HL-60/S4 treated with phorbol 12-myristate 13-acetate at 8.2 ng/mL for 4 days and 3 days (cell line): ENCODE measurements around the gene LMNB1.
"Not testable (repeated sequence)": the region's sequence is repeated elsewhere in the genome, so short reads cannot be mapped to it uniquely, and the experiment has no call there.

Experiments
- in situ Hi-C: fragments of 300-500 bp; cut with MboI; formaldehyde crosslinking; loops from 2 replicates; pipeline ENCODE4 v1.15.0; 2022; ENCODE audit warnings: low sequenced_read_pairs

LMNB1 gene, protein sequence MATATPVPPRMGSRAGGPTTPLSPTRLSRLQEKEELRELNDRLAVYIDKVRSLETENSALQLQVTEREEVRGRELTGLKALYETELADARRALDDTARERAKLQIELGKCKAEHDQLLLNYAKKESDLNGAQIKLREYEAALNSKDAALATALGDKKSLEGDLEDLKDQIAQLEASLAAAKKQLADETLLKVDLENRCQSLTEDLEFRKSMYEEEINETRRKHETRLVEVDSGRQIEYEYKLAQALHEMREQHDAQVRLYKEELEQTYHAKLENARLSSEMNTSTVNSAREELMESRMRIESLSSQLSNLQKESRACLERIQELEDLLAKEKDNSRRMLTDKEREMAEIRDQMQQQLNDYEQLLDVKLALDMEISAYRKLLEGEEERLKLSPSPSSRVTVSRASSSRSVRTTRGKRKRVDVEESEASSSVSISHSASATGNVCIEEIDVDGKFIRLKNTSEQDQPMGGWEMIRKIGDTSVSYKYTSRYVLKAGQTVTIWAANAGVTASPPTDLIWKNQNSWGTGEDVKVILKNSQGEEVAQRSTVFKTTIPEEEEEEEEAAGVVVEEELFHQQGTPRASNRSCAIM

DNA sequence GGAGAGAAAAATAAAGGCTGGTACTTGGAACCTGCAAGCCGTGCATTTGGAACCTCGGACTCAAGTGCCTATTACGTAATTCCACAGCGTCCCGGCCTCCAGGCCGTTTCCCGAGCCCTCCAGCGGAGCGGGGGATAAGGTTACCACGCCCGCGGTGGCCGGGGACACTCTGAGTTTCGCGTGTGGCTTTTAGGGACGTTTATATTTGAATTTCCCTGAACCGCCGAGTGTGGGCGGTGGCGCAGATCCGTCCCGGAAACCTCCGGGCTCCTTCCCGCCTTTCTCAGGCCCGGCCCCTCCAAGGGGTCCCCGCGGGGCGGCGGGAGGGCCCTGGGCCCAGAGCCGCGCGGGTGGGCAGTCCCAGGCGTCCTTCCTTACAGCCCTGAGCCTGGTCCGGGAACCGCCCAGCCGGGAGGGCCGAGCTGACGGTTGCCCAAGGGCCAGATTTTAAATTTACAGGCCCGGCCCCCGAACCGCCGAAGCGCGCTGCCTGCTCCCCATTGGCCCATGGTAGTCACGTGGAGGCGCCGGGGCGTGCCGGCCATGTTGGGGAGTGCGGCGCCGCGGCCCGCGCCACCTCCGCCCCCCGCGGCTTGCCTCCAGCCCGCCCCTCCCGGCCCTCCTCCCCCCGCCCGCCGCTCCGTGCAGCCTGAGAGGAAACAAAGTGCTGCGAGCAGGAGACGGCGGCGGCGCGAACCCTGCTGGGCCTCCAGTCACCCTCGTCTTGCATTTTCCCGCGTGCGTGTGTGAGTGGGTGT lies at the start of gene LMNB1:
LMNB1 (plus strand) TSS at position 638 of the 758 bp plus-strand sequence. CDS start 373 bp downstream, outside the sequence.
- in situ Hi-C loops, result no loop called here

DNA sequence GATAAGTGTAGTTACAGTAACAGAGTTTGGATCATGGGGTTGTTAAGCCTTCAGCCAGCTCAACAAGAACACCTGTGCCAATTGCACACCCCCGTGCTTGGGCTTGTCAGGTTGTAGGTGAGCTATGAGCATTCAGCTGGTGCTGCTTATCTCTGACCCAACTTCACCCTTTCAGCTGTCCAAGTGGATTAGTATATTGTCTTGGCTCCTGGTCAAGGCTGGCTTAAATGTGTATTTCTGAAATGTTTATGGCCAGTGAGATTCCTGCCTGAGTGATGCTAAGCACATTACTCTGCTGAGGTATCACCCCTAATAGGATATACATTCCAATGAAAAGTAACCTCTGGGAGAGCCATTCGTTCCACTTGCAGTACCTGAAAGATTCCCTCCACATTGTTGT lies 44.2 kb upstream of the LMNB1 start:
- in situ Hi-C loops, result no loop called here

DNA sequence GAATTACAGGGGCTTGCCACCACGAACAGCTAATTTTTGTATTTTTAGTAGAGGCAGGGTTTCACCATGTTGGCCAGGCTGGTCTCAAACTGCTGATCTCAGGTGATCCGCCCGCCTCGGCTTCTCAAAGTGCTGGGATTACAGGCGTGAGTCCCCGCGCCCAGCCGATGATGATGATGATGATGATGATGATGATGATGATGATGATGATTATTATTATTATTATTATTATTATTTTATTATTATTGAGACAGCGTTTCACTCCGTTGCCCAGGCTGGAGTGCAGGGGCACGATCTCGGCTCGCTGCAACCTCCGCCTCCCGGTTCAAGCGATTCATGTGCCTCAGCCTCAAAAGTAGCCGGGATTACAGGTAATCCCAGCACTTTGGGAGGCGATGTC lies 42.4 kb upstream of the LMNB1 start:
- in situ Hi-C loops, result not testable (repeated sequence)

DNA sequence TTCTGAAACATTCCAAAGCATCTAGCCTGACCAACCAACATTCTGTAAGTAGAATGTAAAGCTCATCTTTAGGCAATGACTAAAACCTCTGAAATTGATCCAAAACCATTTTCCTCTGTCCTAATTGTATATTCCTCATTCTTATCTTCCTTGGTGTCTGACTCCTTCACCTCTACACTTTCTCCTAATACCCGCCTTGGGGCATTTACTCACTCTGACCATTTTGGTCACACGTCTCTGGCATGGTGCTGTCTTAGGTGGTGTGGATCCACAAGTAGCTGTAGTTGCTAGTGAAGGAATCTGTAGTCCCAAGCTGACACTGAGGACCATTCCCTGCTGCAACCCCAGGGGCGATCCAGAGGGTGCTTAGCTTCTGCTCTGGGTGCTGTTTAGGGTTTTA lies 40.8 kb upstream of the LMNB1 start:
- in situ Hi-C loops, result no loop called here

DNA sequence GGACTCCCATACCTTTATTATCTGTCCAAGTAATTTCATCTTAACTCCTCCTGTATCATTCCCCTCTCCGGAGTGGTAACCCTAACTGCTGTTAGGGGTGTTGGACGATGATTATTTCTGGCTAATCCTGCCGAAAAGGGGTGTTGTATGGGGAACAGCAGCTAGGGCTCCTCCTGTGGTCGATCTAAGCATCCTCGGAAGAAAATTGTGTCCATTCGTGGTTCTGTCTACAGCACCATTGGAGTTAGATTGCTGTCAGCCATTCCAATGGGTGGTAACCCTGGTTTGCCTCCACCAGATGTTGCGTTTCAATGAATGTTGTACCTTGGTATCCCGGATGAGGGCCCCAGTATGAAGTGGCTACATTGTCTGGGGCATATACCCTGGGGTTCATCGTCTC lies 35.6 kb upstream of the LMNB1 start:
- in situ Hi-C loops, result no loop called here

DNA sequence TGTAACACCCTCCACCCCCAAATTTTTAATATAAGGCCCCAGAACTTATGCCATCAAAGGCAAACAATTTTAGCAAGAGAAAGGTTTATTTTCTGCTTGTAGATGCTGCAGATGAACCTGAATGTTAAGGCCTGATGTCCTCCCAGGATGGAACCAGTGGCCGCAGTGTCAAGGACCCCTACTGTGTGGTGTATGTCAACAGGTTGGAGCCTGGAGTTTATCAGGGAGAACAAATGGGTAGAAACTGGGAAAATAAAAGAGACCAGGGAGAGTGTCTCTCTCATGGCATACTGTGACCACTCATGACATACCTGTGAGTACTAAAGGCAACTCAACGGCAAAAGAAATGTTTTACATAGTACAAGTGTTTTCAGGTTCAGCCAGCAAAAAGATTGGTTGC lies 34.5 kb upstream of the LMNB1 start:
- in situ Hi-C loops, result no loop called here

DNA sequence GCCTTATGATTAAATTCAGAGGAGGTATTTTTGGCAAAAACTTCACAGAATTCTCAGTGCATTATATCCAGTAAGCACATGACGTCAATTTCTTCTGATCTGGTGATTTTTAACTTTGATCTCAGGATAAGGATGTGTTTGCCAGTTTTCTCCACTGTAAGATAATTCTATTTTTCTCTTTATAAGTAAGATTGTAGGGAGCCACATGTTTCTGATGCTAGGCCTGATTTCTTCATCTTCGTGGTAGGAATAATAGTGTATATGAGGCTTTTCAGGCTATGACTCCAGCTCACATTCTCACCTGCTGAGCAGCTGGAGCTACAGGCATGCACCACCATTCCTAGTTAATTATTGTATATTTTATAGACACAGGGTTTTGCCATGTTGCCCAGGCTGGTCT lies 32.1 kb upstream of the LMNB1 start:
- in situ Hi-C loops, result no loop called here

DNA sequence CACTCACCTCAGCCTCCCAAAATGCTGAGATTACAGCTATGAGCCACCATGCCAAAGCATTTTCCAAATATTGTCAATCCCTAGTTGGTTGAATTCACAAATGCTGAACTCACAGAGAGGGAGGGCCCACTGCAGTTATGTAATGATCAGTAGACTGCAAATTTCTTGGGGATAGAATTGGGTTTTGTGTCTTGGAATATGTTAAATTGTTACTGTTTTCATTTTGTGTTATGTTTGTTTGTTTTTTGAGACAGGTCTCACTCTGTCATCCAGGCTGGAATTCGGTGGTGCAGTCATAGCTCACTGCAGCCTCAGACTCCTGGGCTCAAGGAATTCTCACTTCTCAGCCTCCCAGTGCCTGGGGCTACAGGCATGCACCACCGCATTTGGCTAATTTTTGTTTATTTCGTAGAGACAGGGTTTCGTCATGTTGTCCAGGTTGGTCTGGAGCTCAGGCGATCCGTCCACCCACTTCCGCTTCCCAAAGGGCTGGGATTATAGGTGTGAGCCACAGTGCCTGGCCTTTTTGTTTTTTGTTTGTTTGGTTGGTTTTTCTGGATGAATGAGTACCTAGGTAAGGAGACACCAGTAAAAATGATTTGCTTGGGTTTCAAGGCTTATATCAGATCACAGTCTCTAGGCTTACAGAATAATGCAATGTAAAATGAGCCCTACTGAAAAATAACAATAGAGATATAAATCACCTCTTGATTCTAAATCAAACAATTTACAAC lies 31.5 kb upstream of the LMNB1 start:
- in situ Hi-C loops, result no loop called here

DNA sequence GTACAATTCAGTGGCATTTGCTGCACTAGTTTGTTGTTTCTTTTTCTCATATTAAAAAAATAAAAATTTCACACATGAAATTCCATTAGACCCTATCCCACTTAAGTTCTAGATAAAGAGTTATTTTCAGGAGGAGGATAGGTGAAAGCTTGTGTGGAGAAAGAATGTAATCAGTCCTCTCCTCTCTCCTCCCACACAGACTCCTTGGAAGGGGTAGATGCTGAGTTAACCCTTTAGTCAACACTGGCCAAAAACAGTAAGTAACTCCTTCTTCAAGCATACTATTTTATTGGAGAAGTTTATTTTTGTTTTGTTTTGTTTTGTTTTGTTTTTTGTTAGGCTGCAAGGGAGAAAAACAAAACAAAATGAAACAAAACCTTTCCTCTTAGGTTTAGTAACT lies 30.6 kb upstream of the LMNB1 start:
- in situ Hi-C loops, result no loop called here

DNA sequence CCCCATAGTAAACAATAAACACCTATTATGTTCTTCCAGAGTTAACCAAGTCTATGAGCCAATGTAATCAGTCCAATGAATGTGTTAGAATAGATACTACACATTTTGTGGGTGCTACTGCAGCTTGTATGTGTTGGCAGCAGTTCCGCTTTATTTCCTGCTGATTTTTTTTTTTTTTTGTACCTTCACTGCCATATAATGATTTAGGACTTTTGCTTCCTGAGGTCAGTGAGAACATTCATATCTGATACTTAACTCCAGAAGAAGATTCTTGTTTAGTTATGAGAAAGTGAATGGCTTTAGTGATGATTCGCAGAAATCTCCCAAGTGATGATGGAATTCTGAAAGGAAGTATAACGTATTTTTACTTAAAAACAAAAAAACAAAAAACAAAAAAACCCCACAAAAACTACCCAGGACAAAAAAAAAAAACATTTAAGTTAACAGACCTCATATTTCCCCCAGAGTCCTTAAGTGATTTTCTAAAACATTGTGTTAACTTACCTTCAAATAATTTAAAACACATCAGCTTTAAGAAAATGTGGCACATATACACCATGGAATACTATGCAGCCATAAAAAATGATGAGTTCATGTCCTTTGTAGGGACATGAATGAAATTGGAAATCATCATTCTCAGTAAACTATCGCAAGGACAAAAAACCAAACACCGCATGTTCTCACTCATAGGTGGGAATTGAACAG lies 24.7 kb upstream of the LMNB1 start:
- in situ Hi-C loops, result no loop called here

DNA sequence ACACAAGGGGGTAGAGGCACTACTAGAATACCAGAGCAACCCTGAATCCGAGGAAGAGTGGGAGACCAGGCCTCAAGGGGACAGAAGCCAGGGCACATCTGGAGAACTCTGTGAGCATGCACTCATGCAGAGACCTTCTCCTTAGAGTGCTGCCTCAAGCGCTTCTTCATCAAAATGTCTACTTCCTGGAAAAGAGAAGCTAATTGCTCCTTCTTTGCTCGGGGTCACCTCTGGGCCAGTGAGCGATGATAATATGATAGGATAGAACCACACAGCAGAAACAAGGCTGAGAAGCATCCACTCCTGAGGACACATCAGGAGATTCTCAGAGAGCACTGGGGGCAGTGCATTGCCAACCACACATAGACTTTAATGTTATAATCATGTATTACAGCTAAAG lies 23.7 kb upstream of the LMNB1 start:
- in situ Hi-C loops, result no loop called here

DNA sequence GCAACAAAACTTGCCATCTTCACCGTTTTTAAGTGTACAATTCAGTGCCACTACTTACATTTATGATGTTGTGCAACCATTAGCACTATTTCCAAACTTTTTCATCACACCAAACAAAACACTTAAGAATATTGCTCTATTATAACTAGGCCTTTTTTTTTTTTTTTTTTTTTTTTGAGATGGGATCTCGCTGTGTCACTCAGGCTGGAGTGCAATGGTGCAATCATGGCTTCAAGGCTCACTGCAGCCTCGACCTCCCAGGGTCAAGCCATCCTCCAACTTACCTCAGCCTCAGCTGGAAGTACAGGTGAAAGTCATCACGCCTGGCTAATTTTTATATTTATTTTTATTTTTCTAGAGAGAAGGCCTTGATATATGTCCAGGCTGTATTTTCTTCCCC lies 22.3 kb upstream of the LMNB1 start:
- in situ Hi-C loops, result no loop called here

DNA sequence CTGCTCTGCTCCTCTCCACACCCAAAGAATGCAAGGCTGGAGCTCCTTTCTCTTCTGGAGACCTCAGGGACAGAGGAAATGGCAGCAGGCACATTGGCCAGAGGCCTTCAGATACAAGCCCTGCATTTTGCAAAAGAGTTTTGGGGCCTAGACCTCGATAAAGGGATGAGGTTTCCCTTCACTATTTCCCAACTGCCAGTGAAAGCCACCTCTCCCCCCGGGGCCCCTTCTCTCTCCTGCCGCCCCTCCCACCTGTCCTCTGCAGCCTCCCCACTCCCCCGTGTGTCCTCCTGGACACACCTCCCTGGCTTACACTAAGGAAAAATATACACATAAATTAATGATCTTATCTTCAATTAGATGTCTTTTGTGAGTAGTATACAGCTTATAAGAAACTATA lies 21.3 kb upstream of the LMNB1 start:
- in situ Hi-C loops, result no loop called here

DNA sequence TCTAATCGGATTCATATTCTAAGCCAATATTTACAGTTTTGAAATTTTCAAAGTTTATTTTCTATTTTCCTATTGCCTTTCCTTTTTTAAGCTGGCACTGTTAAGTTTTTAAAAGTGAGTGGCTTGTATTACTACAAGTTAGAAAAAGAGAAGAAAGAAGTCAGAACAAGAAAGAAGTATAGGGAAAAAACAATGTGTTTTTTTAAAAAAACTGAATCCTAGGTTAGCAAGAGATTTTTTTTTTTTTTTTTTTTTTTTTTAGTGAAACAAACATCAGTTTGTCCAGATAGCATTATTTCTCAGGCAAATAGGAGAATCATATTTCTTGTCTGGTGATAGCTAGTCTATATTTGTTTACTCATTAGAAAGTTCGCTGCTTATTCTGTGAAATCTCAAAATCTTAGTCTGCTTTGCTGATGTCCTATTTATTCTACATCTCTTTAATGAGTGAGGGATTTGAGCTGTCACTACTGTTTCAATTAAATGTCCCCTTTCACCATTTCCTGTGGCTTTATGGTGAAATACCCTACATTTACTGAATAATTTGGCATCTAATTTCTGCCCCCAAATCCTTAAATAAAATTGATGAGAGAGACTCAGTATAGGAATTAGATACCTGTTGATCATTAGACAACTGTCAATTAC lies 19.1 kb upstream of the LMNB1 start:
- in situ Hi-C loops, result no loop called here

DNA sequence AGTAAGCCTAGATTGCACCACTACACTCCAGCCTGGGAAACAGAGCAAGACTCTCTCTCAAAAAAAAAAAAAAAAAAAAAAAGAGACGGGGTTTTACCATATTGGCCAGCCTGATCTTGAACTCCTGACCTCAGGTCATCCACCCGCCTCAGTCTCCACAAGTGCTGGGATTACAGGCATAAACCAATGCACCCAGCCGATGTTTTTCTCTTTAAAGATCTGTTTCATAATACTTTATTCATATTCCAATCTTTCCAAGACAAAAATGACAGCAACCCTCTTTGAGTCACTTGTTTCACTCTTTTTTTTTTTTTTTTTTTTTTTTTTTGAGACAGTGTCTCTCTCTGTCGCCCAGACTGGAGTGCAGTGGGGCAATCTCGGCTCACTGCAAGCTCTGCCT lies 13.6 kb upstream of the LMNB1 start:
- in situ Hi-C loops, result no loop called here

DNA sequence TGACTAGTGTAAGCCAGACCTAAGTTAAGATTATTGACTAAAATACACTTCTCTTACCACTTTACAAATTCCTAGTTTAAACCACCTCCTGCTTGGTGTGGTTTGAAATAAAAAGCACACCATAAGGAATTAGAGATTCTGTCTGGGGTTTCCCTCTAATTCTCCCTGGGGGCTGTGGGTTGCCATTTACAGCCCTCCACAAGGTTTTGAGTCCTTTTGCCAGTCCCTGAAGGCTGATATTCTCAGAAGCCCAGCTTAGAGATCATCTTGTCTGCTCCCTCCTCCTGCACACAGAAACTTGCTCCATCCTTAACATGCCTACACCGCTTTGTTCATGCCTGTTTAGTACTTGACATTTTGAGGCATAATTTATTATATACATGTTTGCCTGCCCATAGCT lies 7.2 kb upstream of the LMNB1 start:
- in situ Hi-C loops, result no loop called here

DNA sequence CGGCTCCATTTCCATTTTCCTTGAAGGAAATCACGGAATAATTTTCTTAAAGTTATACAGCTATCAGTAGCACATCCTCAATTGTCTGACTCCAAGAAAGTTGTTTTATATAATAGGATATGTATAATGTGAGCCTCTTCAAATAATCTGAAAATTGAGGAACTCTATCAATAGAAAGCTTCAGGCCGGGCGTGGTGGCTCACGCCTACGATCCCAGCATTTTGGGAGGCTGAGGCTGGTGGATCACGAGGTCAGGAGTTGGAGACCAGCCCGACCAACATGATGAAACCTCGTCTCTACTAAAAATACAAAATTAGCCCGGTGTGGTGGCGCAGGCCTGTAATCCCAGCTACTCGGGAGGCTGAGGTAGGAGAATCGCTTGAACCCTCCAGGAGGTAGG lies 3.4 kb upstream of the LMNB1 start:
- in situ Hi-C loops, result not testable (repeated sequence)

DNA sequence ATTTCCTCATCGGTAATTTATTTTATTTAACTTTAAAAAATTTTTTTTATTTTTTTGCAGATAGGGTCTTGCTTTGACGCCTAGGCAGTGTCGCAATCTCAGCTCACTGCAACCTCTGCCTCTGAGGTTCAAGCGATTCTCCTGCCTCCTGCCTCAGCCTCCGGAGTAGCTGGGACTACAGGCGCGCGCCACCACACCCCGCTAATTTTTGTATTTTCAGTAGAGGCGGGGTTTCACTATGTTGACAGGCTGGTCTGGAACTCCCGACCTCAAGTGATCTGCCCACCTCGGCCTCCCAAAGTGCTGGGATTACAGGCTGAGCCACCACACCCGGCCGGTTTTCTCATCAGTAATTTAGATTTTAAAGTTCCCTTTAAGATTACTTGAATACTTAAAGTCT lies 2.3 kb upstream of the LMNB1 start:
- in situ Hi-C loops, result not testable (repeated sequence)

DNA sequence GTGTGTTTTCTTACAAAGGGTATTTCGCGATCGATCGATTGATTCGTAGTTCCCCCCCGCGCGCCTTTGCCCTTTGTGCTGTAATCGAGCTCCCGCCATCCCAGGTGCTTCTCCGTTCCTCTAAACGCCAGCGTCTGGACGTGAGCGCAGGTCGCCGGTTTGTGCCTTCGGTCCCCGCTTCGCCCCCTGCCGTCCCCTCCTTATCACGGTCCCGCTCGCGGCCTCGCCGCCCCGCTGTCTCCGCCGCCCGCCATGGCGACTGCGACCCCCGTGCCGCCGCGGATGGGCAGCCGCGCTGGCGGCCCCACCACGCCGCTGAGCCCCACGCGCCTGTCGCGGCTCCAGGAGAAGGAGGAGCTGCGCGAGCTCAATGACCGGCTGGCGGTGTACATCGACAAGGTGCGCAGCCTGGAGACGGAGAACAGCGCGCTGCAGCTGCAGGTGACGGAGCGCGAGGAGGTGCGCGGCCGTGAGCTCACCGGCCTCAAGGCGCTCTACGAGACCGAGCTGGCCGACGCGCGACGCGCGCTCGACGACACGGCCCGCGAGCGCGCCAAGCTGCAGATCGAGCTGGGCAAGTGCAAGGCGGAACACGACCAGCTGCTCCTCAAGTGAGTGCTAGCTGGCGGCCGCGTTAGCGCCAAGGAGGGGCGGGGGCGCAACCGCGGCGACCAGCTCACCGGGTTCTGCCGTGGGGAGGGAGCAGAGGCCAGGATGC lies 480 bp downstream of the LMNB1 start:
- in situ Hi-C loops, result no loop called here
